Measurements from ENCODE around the gene AMDHD1.
"Not testable (repeated sequence)": the region's sequence is repeated elsewhere in the genome, so short reads cannot be mapped to it uniquely, and the experiment has no call there.

The AMDHD1 gene

GRCh38 chr12:95966287-95966870 is 23.2 kb downstream of the AMDHD1 start:
- no peak for DNase-seq

GRCh38 chr12:95967301-95967700 is 24.2 kb downstream of the AMDHD1 start:
- DNase-seq: no peak

GRCh38 chr12:95969116-95969515 is 26.0 kb downstream of the AMDHD1 start:
- not testable (repeated sequence) for DNase-seq

- no peak for DNase-seq
Observed at GRCh38 chr12:95970905-95971304, 27.8 kb downstream of the AMDHD1 start.

GRCh38 chr12:95972832-95973456 is 29.8 kb downstream of the AMDHD1 start:
- DNase-seq: no peak

- no peak for DNase-seq
Observed at GRCh38 chr12:95974358-95974757, 31.2 kb downstream of the AMDHD1 start.

- DNase-seq: no peak
Observed at GRCh38 chr12:95975491-95975890, 32.4 kb downstream of the AMDHD1 start.

GRCh38 chr12:95976416-95976832 is 33.3 kb downstream of the AMDHD1 start:
- DNase-seq: no peak

GRCh38 chr12:95977764-95978305 is 34.7 kb downstream of the AMDHD1 start:
- DNase-seq: no peak

GRCh38 chr12:95978351-95978750 is 35.2 kb downstream of the AMDHD1 start:
- no peak for DNase-seq

GRCh38 chr12:95978774-95979173 is 35.6 kb downstream of the AMDHD1 start:
- DNase-seq: no peak

GRCh38 chr12:95980437-95980836 is 37.3 kb downstream of the AMDHD1 start:
- no peak for DNase-seq

- no peak for DNase-seq
Observed at GRCh38 chr12:95982602-95983001, 39.5 kb downstream of the AMDHD1 start.

GRCh38 chr12:95984682-95985081 is 41.6 kb downstream of the AMDHD1 start:
- DNase-seq: no peak

- DNase-seq: no peak
Observed at GRCh38 chr12:95986635-95987570, 43.8 kb downstream of the AMDHD1 start.

- no peak for DNase-seq
Observed at GRCh38 chr12:95988506-95989275, 45.6 kb downstream of the AMDHD1 start.

- DNase-seq: no peak
Observed at GRCh38 chr12:95989504-95990123, 46.5 kb downstream of the AMDHD1 start.

GRCh38 chr12:95990136-95990535 is 47.0 kb downstream of the AMDHD1 start:
- no peak for DNase-seq

- no peak for DNase-seq
Observed at GRCh38 chr12:95993907-95994306, 50.8 kb downstream of the AMDHD1 start.

- DNase-seq: no peak
Observed at GRCh38 chr12:95994476-95994875, 51.3 kb downstream of the AMDHD1 start.

GRCh38 chr12:95995238-95996031 is 52.3 kb downstream of the AMDHD1 start:
- DNase-seq: no peak

Data from activated CD4-positive, alpha-beta T cell treated with anti-CD3 and anti-CD28 coated beads for 48 hours (primary cell).